Vagina (tissue), 2 donors: ENCODE measurements around the gene MT1M.
"Not testable (repeated sequence)": the region's sequence is repeated elsewhere in the genome, so short reads cannot be mapped to it uniquely, and the experiment has no call there.

Experiments
- CTCF ChIP-seq, 3 experiments: fragments of 450-650 bp in 2 of 3; fragments of 200-600 bp in 1 of 3; sonication (generic) in 1 of 3; IDR thresholded peaks; one replicate each; pipeline ENCODE4 v1.5.1; 2017 to 2019; ENCODE audit warnings: antibody characterized with exemption in 3 of 3, mild to moderate bottlenecking in 2 of 3, moderate library complexity in 2 of 3
- POLR2A ChIP-seq, 2 donors: fragments of 450-650 bp; IDR thresholded peaks; one replicate each; pipeline ENCODE4 v1.6.1; 2017; ENCODE audit warnings: antibody characterized with exemption in 2 of 2, mild to moderate bottlenecking in 2 of 2, moderate library complexity in 2 of 2
- POLR2AphosphoS5 ChIP-seq, 2 donors: sonication (generic); formaldehyde crosslinking; IDR thresholded peaks; one replicate each; pipeline ENCODE4 v1.9.0; 2017; ENCODE audit warnings: antibody characterized with exemption in 2 of 2, mild to moderate bottlenecking in 2 of 2, low read depth in 1 of 2; ENCODE audit not compliant: insufficient read depth in 1 of 2

GRCh38 chr16:56671691-56672090, 39.2 kb downstream of the MT1M start:
- not testable (repeated sequence) for TF ChIP-seq POLR2AphosphoS5 (IDR thresholded peaks at IDR 0.05; ENCODE audit: insufficient read depth in 1 of 2, low read depth in 1 of 2); POLR2A (IDR thresholded peaks at IDR 0.05); CTCF (IDR thresholded peaks at IDR 0.05)
